Measurements from ENCODE around the gene ERO1A. TPM values are rescaled to one million over a fixed set of nuclear protein-coding genes. Genes with fewer than 3 reads are reported as not detected.

ERO1A gene
- polyA plus RNA-seq, 1 donor (not counting 4 experiments of a cell fraction or from before 2014, with no cell fraction given): 131 TPM

- no peak for FAIRE-seq
Observed at GRCh38 chr14:52663850-52664249, 31.5 kb downstream of the ERO1A start.

GRCh38 chr14:52661314-52661713 lies 34.0 kb downstream of the ERO1A start:
- no peaks in the 10 kb centered on the region for H3K9me1 ChIP-seq (ENCODE audit: control insufficient read depth, extremely low read depth, insufficient read depth, low read length)
- dilution Hi-C loops (cut with MboI; ENCODE audit: extremely low pct_ligation_motif_present, low sequenced_read_pairs): no loop called here
- H3K27me3 ChIP-seq (ENCODE audit: control insufficient read depth, extremely low read depth, insufficient read depth, low read length): no peaks in the 10 kb centered on the region
- H3K9me3 ChIP-seq (ENCODE audit: control insufficient read depth, low read depth, low read length): no peaks in the 10 kb centered on the region
- FAIRE-seq (no peak), DNase-seq (ENCODE audit: low read depth, low spot score) (no peak)
- no peak overlapping the region for H2AFZ ChIP-seq (ENCODE audit: control insufficient read depth, low read length)
- H4K20me1 ChIP-seq (ENCODE audit: control insufficient read depth, extremely low read depth, insufficient read depth, low read length): no peaks in the 10 kb centered on the region
- peaks cover 2% of the 10 kb centered on the region for H3K79me2 ChIP-seq (ENCODE audit: control insufficient read depth, insufficient read depth, low read length)
- no peak overlapping the region for H3K9ac ChIP-seq (ENCODE audit: control insufficient read depth, extremely low read depth, insufficient read depth, low read length)
- no peak overlapping the region for H3K27ac ChIP-seq (ENCODE audit: control insufficient read depth, insufficient read depth, low read length)
- no peak overlapping the region for H3K4me3 ChIP-seq (ENCODE audit: control insufficient read depth in 2 of 3, extremely low read depth in 1 of 3, insufficient read depth in 2 of 3, low read depth in 1 of 3, low read length in 3 of 3)
- no peak overlapping the region for H3K4me2 ChIP-seq (ENCODE audit: control insufficient read depth, extremely low read depth, insufficient read depth, low read depth, low read length)
- no peaks in the 10 kb centered on the region for H3K4me1 ChIP-seq (ENCODE audit: control insufficient read depth, extremely low read depth, insufficient read depth, low read length)
- peaks cover 4 to 21% of the 10 kb centered on the region in 2 experiments for H3K36me3 ChIP-seq (ENCODE audit: control insufficient read depth in 2 of 2, extremely low read depth in 1 of 2, insufficient read depth in 2 of 2, low read length in 2 of 2)
- TF ChIP-seq EZH2 (IDR thresholded peaks at IDR 0.05; ENCODE audit: low read length): no peak
- TF ChIP-seq CTCF (optimal IDR thresholded peaks at IDR 0.05 in 1 of 3, IDR thresholded peaks at IDR 0.05 in 1 of 3, conservative IDR thresholded peaks at IDR 0.05 in 1 of 3; ENCODE audit: extremely low read depth in 1 of 3, insufficient read depth in 2 of 3, low read length in 3 of 3): no peak

More at GRCh38 chr14:52663850-52664249, 31.5 kb downstream of the ERO1A start:
- no peak for DNase-seq (ENCODE audit: low read depth, low spot score)
- no peak overlapping the region for H3K9ac ChIP-seq (ENCODE audit: control insufficient read depth, extremely low read depth, insufficient read depth, low read length)
- TF ChIP-seq EZH2 (IDR thresholded peaks at IDR 0.05; ENCODE audit: low read length) (no peak), CTCF (optimal IDR thresholded peaks at IDR 0.05 in 1 of 3, IDR thresholded peaks at IDR 0.05 in 1 of 3, conservative IDR thresholded peaks at IDR 0.05 in 1 of 3; ENCODE audit: extremely low read depth in 1 of 3, insufficient read depth in 2 of 3, low read length in 3 of 3) (no peak)
- H3K9me1 ChIP-seq (ENCODE audit: control insufficient read depth, extremely low read depth, insufficient read depth, low read length): no peaks in the 10 kb centered on the region
- H3K79me2 ChIP-seq (ENCODE audit: control insufficient read depth, insufficient read depth, low read length): peaks cover 2% of the 10 kb centered on the region
- no peak overlapping the region for H2AFZ ChIP-seq (ENCODE audit: control insufficient read depth, low read length)
- dilution Hi-C loops (cut with MboI; ENCODE audit: extremely low pct_ligation_motif_present, low sequenced_read_pairs): no loop called here
- no peaks in the 10 kb centered on the region for H4K20me1 ChIP-seq (ENCODE audit: control insufficient read depth, extremely low read depth, insufficient read depth, low read length)
- no peak overlapping the region for H3K4me3 ChIP-seq (ENCODE audit: control insufficient read depth in 2 of 3, extremely low read depth in 1 of 3, insufficient read depth in 2 of 3, low read depth in 1 of 3, low read length in 3 of 3)
- H3K27ac ChIP-seq (ENCODE audit: control insufficient read depth, insufficient read depth, low read length): no peak overlapping the region
- H3K27me3 ChIP-seq (ENCODE audit: control insufficient read depth, extremely low read depth, insufficient read depth, low read length): no peaks in the 10 kb centered on the region
- H3K9me3 ChIP-seq (ENCODE audit: control insufficient read depth, low read depth, low read length): no peaks in the 10 kb centered on the region
- no peaks in the 10 kb centered on the region for H3K4me1 ChIP-seq (ENCODE audit: control insufficient read depth, extremely low read depth, insufficient read depth, low read length)
- H3K36me3 ChIP-seq (ENCODE audit: control insufficient read depth in 2 of 2, extremely low read depth in 1 of 2, insufficient read depth in 2 of 2, low read length in 2 of 2): peaks cover 3 to 15% of the 10 kb centered on the region in 2 experiments
- no peak overlapping the region for H3K4me2 ChIP-seq (ENCODE audit: control insufficient read depth, extremely low read depth, insufficient read depth, low read depth, low read length)
